Hematopoietic multipotent progenitor cell treated with erythropoietin and hydrocortisone succinate and interleukin-3 and kit ligand, for 8 days (in vitro differentiated cells): ENCODE data around the gene TPRA1.

ENCODE experiments used
- DNase-seq: peaks from one replicate; pipeline ENCODE4 v3.0.0-alpha.2; 2015

Gene TPRA1

GRCh38 chr3:127588806-127589577 is 1.5 kb downstream of the TPRA1 start:
- peak; percentile 63 for DNase-seq

DNA sequence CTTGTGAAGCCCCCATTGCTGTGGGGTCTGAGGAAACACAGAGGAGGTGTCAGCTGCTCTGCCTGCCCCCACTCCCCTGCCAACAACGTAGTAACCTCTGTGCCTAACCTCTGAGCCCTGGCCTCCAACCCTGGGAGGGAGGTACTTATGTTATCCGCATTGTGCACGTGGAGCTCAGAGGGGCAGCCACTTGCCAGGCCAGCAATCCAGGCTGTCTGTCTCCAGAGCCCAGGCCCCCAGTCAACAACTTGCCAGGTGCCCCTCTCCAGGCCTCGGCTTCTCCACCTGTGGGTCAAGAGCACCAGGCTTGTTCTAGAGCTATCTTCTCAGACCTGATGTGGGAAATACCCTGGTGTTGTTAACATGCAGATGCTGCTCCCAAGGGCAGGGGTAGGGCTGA is 2.7 kb downstream of the TPRA1 start:
- no peak for DNase-seq

DNA sequence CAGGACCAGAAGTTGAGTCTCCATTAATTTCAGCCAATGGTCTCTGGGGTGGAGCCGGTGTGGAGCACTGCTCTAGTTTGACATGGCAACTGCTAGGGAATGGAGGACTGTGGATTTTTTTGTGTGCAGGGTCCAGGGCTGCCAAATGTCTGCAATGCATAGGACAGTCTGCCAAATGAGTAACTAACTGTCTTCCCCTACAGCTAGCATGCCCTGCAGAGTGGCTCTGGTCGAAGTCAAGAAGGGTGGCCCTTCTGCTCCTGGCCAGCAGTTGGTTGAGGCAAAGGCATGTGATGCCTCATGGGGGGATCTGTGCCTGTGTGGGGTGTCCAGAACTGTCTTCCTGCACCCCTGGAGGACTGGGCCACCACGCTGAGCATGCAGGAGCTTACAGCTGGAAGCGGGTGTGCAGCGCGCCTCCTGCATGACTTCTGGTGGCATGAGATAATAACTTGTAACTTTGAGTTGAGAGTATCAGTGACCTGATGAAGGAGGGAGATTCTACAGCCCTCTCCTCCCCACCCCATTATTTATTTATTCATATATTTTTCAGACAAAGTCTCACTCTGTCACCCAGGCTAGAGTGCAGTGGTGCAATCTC is 4.6 kb downstream of the TPRA1 start:
- peak; percentile 84 for DNase-seq

GRCh38 chr3:127585163-127585812 is 5.2 kb downstream of the TPRA1 start:
- DNase-seq, result no peak

DNA sequence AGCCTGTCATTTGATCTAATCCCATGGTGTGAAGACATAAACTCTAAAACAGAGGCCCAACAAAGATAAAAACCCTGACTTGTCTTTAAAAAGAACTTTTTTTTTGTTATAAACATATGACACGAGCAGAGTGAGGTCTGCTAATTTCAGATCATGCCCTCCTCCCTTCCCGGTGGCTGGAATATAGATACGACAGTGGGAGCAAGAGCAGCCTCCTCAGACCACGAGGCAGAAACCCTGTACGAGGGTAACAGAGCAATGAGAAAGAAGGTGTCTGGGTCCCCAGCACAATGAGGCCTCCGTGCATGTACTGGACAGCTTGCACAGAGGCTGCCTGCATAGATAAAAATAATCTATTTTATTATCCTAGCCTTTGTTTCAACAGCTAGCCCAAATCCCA is 5.8 kb downstream of the TPRA1 start:
- no peak for DNase-seq

DNA sequence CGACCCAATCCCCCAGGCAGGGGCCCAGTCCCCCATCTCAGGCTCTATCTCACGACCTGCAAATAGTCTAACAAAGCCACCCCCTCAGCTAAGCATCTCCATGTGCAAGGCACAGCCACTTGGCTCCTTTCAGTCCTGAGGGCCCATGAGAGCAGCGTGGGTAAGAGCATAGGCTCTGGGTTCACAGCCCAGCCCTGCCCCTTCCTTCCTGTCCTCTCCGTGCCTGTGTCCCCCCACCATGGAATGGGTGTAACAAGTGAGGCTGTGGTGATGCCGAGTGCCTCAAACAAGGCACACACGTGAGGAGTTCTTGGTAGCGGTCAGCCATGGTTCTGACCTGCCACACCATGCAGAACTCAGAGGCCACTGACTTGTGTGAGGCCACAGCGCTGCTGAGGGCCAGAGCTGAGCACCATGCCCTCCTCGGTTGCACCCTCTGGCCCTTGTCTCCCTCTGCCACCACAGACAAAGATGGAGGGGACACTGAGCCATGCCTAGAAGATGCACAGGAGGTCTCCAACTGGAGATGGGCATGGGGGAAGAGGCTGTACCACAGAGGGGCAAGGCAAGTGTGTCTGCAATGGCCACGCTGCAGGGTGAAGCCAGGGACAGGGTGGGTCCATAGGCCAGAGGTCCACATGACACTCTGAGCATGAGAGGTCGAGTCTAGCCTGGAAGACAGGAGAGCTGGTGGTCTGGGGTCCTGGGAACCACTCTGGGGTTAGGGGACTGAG is 10.0 kb downstream of the TPRA1 start:
- DNase-seq, result no peak

GRCh38 chr3:127578802-127579201 is 11.7 kb downstream of the TPRA1 start:
- no peak for DNase-seq

DNA sequence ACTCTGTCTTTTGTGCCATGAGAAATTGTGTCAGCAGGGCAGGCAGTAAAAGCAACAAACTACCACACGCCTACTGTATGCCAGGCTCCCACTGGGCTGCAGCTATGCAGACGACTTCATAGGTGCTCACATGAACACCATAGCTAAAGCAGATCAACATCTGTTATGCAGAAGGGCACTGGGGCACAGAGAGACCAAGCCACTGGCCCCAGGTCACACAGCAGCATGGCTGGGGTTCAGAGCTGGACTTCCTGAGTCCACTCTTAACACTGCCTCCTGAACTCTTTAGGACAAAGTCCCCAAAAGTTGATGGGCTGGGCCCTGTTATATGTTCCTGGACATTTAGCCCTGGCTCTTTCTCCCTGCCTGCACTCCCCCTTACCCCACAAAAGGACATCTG is 12.4 kb downstream of the TPRA1 start:
- no peak for DNase-seq

DNA sequence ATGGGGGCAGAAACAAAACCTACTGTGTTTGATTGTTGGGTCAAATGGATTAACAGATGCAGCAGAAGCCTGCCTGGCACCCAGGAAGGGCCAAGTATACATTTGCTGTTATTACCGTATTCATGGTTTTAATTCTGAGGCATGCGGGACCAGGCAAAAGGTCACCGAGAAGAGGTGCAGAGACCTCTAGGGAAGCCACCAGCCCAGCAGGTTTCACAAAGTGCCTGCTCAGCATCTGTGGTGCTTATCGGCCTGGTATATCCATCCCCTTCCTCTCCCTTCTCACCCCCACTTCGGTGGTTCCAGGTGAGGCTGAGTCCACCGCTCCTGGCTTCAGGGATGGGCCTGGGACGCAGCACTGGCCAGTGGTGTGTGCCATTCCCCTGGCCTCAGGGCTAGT is 13.1 kb downstream of the TPRA1 start:
- DNase-seq, result no peak

GRCh38 chr3:127574880-127575878 is 15.4 kb downstream of the TPRA1 start:
- DNase-seq, result peak; percentile 91

DNA sequence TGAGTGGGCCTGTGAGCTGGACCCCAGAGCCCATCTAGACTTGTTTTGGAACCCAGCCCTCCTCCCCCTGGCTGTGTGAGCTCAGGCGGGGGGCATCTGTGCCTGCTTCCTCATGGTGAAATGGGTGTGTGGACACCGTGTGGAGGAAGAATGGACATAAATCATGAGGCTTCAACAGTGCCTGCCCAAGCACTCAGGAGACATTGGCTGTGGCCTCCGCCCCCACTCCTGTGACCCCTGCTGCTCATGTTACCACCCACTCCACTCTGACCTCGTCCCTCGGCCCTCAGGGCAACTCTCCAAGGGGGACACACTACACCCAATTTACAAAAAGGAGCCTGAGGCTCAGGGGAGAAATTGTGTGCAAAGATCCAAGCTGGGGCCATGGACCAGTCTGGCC is 16.6 kb downstream of the TPRA1 start:
- DNase-seq, result no peak

DNA sequence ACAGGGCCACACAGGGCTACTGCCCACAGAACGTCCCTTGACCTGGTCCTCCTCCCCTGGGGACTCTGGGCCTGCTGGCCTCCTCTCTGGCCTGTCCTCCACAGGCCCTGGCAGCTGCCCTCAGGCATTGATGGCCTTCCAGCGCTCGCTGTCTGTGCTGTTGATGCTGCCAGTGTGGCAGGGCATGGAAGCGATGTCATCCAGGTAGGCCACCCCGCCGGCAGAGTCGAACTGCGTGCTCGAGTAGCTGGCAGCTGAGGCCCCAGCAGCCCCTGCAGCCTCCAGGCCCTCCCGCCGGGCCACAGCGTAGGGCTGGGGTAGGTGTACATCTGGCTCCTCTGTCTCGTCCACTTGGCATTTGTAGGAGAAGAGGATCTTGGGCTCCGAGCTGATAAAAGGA is 17.1 kb downstream of the TPRA1 start:
- no peak for DNase-seq

GRCh38 chr3:127572735-127573134 is 17.8 kb downstream of the TPRA1 start:
- DNase-seq, result no peak

GRCh38 chr3:127572186-127572585 is 18.3 kb downstream of the TPRA1 start:
- no peak for DNase-seq

DNA sequence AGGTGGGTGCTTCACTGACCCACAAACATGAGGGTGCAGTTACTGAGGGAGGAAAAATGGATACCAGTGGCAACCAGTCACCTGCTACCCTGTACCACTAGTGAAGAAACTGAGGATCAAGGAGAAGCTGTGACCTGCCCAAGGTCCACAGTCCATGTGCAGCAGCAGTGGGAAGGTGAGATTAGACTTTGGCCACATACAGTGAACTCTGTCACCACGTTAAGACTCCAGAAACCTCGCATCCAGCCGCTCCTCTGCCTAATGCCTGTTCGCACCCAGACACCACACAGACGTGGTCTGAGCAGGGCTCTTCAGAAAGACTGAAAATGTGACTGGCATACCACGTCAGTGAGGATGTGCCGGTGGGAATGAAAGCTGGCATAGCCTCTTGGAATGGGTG is 20.0 kb downstream of the TPRA1 start:
- no peak for DNase-seq

- DNase-seq, result no peak
These were observed 21.4 kb downstream of the TPRA1 start for GRCh38 chr3:127569160-127569559.

DNA sequence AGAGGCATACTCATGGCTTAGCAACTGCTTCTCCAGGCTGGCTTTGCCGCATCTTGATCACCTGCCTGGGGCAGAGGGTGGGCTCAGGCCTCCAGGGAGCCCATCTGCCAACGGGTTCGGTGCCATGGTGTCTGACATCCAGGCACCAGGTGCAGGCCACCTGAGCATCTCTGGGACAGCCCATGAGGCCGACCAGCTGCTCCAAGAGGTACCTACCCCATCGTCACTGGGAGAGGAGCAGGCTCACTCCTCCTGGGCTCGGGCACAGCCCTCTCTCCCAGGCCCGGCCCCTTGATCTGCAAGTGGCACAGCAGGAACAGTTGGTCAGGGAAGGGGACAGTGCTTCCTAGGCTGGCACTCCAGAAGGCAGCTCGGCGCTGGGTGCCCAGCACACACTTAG is 21.9 kb downstream of the TPRA1 start:
- no peak for DNase-seq

GRCh38 chr3:127566833-127567232 is 23.7 kb downstream of the TPRA1 start:
- DNase-seq, result no peak

GRCh38 chr3:127565711-127566110 is 24.8 kb downstream of the TPRA1 start:
- no peak for DNase-seq

GRCh38 chr3:127560051-127560787 is 30.3 kb downstream of the TPRA1 start:
- no peak for DNase-seq

DNA sequence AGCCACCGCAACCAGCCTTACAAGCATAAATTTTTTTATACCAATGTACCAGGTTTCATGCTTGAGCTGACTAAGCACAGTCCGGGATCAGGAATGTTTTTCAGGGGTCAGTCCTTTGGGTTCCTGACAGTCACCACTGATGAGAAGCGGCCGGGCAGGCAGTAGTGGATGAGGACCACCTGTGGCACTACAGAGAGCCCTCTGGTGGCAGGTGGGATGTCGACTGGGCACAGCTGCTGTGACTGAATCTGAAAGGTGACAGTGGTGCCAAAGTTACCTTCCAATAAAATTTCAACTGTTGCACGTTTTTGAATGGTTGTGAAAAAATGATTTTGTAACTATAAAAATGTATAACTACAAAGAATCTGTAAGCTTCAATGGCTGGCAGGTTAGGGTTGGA is 34.0 kb downstream of the TPRA1 start:
- no peak for DNase-seq

GRCh38 chr3:127555108-127555507 is 35.4 kb downstream of the TPRA1 start:
- DNase-seq, result no peak
